HG03097 (cell line): ENCODE data around the gene FNDC1.

Source experiments
- ATAC-seq: cut with Tn5 transposase; IDR thresholded peaks from one replicate; pipeline ENCODE4 v1.9.1; 2021; ENCODE audit not compliant: unreplicated experiment, low FRiP score

FNDC1 gene

DNA sequence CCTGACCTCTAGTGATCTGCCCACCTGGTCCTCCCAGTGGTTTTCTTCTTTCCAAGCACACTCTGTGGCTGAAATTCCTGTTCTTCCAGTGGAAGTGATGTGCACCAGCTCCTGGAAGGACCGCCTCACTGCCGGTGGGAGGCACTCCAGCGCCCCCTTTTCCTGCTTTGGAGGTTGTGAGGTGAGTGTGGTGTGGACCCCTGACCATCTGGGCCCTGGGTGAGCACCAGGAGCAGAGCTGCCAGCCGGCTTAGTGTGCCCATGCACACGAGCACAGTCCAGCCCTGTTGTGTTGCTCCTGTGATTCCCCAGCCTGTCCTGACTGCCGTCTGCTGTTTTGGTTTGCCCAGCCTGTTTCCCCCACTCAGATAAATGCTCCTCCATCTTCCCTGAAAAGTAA lies 134.6 kb downstream of the FNDC1 start:
- no peak for ATAC-seq

DNA sequence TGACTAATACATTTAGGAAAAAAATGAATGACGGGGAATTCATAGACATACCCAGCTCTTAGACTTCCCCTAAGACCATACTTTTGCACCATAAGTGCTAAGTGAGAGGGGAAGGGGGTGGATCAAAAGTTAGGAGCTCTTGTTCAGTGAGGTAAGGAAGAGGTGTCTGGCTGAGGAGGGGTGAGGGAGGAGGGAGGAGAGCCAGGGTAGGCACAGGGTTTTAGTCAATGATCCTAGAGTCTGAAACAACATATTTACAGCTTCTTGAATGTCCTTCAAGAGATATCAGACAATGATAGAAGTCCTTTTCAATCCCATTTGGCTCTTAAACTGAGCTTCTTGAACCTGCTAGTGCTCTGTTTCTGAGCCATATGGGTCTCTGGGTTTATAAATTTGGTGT lies 135.4 kb downstream of the FNDC1 start:
- no peak for ATAC-seq

DNA sequence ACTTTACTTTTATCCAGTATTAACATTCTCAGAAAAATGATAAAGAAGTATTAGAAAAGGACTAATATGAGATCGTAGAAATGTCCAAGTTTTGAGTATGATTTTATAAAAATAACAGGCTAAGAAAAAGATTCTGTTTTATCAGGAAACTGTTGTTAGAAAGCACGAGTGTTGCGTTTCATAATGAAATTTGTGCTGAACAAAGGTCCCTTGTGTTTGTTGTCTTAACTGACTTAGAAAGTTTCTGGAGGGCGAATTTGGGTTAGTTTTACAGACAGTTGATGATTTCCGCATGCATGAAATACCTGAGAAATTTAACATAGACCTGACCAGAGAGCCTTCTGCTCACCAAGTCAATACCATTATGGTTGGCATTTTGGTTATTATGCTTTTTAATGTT lies 136.0 kb downstream of the FNDC1 start:
- no peak for ATAC-seq

DNA sequence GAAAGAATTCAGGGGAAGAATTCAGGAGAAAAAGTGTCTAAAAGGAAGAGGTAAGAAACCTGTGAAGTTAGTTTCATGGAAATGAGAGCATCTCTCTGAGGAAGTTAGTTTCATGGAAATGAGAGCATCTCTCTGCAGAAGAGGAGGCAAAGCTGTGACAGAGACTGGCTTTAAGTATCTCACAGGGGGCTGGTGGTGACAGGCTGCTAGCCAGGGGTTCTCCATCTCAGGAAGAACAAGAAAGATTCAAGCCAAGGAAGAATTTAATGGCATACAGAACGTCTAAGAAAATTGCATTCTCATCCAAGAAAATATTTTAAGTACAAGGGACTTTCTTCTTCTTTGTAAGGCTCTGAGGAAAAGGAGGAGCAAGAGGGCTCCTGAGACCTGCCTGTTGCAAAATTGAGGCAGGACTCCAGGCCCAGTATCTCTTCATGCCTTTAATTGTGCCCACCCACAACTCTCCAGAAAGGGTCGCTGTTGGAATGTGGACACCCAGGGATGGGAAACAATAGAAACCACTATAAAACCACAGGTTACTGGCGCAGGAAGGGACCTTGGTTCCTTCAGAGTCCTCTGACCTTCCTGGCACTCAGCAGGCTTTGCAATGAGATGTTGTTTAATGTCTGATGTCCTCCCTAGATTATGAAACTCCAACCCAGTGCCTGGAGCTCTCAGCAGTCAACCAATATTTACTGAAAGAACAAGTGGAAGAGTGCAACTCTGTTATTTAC lies 136.8 kb downstream of the FNDC1 start:
- ATAC-seq = no peak

DNA sequence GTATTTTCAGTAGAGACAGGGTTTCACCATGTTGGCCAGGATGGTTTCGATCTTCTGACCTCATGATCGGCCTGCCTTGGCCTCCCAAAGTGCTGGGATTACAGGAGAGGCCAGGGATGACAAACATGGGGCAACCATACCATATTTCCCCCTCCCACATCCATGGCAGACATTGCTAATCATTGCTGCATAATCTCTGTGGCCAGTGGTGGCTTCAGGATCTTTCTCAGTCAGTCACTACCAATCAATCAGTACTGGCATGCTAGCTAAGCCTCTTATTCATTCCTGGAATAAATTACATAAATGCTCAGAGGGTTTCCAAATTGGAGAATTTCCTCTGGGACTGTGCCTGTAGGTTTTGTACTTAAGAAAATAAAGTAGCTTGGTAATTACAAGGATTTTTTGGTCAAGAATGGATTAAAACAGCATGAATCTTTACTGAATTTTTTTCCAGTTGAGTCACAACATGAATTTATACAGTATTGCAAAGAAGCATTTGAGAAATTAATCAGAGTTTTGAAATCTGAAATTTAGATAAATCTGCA lies 138.1 kb downstream of the FNDC1 start:
- no peak for ATAC-seq

DNA sequence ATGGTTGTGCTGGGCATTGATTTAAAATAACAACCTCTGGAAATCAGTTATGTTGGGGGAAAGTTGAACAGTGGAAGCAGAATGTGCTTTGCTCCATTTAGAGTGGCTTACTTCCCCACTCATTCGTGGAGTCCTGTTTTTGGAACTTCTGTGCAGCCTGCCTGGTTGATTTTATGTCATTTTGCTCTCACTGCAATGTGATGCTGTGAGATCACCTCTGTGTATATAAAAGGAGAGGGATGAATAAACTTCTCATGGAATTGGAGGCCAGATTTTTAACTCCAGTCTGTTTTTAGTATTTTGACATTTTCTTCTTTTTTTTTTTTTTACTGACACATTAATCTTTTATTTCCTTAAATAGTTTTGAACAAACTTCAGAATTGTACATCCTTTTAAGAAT lies 139.0 kb downstream of the FNDC1 start:
- no peak for ATAC-seq

DNA sequence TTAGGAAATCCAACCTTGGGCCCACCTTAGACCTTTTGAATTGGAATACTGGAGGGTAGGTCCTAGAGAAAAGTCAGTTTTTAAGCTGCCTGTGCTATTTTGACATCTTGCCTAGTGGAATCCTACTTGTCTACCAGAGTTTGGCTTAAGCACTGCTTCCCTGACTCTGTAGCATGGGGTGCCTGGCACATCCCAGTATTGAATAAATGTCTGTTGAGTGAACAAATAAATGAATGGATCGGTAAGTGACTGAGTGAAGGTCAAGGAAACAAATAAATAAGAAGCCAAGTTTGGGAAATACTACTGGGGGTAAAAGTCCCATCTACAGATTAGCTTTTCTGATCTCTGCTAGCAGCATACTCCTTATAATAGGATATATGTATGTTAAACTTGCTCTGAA lies 140.5 kb downstream of the FNDC1 start:
- no peak for ATAC-seq

DNA sequence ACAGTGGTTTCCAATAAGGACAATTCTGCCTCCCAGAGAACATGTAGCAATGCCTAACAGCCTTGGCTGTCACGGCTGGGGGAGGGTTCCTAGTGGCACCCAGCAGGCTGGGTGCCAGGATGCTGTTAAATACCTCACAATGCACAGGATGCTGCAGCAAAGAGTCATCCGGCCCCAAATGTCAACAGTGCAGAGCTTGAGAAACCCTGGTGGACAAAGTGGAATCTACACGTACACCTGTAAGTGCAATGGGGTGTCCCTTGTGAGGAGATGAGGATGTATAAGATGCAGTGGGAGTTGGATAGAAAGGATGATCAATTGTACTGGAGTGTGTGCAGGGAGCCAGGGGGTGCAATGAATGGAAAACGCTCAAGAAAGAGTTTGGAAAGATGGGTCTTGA lies 142.4 kb downstream of the FNDC1 start:
- ATAC-seq = no peak

DNA sequence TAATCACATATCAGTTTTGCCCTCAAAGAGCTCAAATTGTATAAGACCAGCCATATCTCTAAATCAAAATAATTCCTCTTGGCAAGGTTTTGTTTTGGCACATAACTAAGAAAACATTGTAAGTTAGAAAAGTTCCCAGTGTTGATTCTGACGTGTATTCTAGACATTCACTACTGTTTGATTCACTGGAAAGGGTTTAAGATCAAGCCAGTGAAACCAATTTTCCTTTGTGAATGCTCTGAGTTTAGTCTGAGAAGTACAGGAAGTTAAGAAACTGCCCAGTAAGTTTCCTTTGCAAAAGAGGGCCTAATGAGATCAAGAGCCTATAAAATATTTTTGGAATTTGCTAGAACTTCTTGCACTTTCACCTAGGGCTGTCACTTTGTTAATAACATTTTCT lies 143.0 kb downstream of the FNDC1 start:
- no peak for ATAC-seq

DNA sequence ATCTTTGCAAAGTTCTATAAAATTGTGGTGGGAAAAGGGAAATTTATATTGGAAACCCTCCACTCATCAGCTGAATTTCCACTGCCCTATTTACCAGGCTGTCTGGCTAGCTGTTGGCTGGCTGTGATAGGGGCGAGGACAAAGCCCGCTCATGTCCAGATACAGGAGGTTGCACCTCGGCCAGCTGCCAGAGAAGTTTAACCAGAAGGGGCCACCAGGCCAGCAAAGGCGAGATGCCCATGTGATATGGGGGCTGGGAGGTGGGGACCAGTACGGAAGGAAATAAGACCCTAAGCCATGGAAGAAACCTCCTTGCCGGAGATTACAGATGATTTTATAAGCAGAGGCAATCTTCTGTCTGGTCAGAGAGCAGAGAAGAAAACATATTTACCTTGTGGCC lies 143.8 kb downstream of the FNDC1 start:
- ATAC-seq = no peak

DNA sequence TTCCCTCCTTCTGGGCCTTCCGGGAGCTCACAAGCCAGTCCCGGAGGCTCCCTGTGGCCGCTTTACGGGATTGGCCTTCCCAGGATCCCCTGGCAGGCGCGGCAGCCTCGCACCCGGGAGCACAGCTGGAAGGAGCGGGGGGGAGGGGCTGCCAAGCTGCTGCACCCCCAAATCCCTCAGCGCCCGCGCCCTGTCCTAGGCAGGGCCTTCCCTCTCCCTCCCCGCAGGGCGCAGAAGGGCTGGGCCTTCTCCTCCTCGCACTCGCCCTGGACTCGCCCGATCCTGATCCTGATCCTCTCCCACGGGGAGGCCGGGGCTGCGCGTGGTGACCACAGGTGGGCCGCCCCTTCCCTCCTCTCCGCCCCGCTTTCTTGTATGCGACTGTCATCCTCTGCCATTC lies 146.4 kb downstream of the FNDC1 start:
- no peak for ATAC-seq

DNA sequence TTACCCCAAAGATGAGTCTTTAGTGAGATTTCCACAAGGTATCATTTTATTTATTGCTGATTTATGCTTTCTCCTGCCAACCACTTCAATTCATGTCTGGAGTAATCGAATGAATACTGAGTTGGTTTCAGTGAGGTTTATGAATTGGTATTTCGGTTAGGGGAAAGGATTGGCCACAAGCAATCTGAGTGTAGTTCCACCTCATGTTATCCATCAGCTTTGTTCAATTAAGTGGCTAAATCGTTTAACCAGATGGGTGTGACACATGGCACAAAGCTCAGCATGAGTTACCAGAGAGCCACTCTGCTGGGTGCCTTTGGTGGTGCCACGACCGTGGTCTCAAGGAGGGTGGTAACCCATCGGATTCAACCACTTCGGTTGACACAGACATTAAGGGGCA lies 148.2 kb downstream of the FNDC1 start:
- ATAC-seq = no peak

DNA sequence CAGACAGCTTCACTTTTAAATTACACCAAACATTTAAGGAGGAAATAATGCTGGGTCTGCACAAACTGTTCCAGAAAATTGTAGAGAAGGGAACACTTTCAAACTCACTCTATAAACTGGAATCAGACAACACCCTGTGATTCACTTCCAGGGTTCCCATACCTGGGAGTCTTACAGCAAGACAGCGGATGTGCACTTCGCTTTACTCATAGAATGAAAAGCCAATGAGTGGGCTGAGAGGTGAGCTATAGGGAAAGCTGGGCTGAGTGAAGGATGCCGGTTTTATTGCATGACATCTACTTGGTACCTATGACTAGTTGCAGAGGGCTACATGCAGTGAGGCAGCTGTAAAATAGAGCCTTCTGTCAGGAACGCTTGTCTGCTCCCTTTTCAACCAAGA lies 152.1 kb downstream of the FNDC1 start:
- no peak for ATAC-seq
